ENCODE measurements around the gene GLT6D1.

DNA sequence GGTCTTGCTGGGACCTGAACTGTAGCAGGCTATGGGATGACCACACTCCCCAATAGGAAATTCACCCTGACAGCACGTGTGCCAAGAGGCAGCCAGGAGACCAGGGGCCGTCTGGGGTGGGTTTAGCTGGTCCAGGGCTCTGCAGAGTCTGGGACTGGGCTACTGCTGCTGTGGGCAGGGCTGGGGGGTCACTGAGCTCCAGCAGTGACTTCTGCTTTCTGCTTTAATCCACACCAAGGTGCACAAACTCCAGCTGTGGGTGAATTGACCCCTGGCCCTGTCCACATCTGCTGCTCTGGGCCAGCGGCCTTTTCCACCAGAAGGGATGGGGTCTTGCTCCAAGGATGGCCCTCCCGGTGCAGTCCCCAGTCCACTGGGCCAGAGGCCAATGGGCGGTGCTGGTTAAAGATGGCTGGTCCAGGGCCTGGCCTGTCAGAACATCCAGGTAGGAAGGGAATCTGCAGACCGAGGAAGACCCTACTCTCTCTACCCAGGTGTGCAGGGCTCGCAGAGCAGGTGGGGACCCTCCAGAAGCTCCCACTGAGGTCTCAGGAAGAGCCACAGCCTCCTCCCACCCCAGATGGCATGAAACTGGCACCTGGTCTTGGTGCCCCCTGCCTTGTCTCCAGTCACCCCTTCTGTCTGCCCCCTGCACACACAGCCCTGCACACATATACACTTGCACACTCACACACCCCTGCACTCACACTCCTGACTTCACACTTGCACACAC lies 28.0 kb downstream of the GLT6D1 start:
- TF ChIP-seq, protein P1, sequence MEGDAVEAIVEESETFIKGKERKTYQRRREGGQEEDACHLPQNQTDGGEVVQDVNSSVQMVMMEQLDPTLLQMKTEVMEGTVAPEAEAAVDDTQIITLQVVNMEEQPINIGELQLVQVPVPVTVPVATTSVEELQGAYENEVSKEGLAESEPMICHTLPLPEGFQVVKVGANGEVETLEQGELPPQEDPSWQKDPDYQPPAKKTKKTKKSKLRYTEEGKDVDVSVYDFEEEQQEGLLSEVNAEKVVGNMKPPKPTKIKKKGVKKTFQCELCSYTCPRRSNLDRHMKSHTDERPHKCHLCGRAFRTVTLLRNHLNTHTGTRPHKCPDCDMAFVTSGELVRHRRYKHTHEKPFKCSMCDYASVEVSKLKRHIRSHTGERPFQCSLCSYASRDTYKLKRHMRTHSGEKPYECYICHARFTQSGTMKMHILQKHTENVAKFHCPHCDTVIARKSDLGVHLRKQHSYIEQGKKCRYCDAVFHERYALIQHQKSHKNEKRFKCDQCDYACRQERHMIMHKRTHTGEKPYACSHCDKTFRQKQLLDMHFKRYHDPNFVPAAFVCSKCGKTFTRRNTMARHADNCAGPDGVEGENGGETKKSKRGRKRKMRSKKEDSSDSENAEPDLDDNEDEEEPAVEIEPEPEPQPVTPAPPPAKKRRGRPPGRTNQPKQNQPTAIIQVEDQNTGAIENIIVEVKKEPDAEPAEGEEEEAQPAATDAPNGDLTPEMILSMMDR (IDR thresholded peaks at IDR 0.05), result no peak
- no peak for TF ChIP-seq POLR2A (IDR thresholded peaks at IDR 0.05)

All from testis (tissue), 2 donors.